Smooth muscle cell of trachea (primary cell): ENCODE data around the gene TMPRSS12. TPM values are rescaled to one million over a fixed set of nuclear protein-coding genes. Genes with fewer than 3 reads are reported as not detected.

Experiments
- total RNA-seq: library from RNA; depleted of rRNA; stranded (reverse); fragments of >200 nt; gene quantifications from 2 replicates; pipeline ENCODE4 v1.2.1, GENCODE V29; 2014

The TMPRSS12 gene
- total RNA-seq = not detected in 2 replicates

GRCh38 chr12:50842637-50843493 lies at the start of gene TMPRSS12:
Gene TMPRSS12 (plus strand): TSS chr12:50842926. CDS start chr12:50842965, 39 bp downstream.

Other genes starting within 250 kb of the TMPRSS12 start
- gene ATF1, start 78.8 kb upstream of the TMPRSS12 start, total RNA-seq = 20.7 and 23.0 TPM in 2 replicates
- gene HIGD1C, start 109.6 kb downstream of the TMPRSS12 start, total RNA-seq = not detected in 2 replicates
- 62.7 and 84.5 TPM in 2 replicates for gene SLC11A2, start 183.5 kb downstream of the TMPRSS12 start, total RNA-seq
- gene LETMD1, start 205.4 kb downstream of the TMPRSS12 start, total RNA-seq = 54.3 and 65.2 TPM in 2 replicates
- 21.7 and 23.8 TPM in 2 replicates for gene CSRNP2, start 240.7 kb downstream of the TMPRSS12 start, total RNA-seq